HepG2 (cell line): Measurements from ENCODE around the gene STUB1. TPM values are rescaled to one million over a fixed set of nuclear protein-coding genes. Genes with fewer than 3 reads are reported as not detected.

Experiments
- CEBPG ChIP-seq: IDR thresholded peaks from 2 replicates; pipeline ENCODE4 v1.6.1; 2016
- KLF13 ChIP-seq: sonication (generic); formaldehyde crosslinking; IDR thresholded peaks from 2 replicates; pipeline ENCODE4 v1.4.0; 2020; ENCODE audit warnings: mild to moderate bottlenecking, missing genetic modification reagents
- MED1 ChIP-seq: sonication (generic); formaldehyde crosslinking; IDR thresholded peaks from 2 replicates; pipeline ENCODE4 v1.4.0; 2020; ENCODE audit warnings: missing genetic modification reagents
- NPAS2 ChIP-seq: sonication (generic); formaldehyde crosslinking; IDR thresholded peaks from 2 replicates; pipeline ENCODE4 v1.8.0; 2022; ENCODE audit warnings: mild to moderate bottlenecking, missing genetic modification reagents, borderline replicate concordance
- NR3C1 ChIP-seq: sonication (generic); formaldehyde crosslinking; IDR thresholded peaks from 2 replicates; pipeline ENCODE4 v1.4.0; 2020; ENCODE audit warnings: missing genetic modification reagents
- SP1 ChIP-seq, 2 experiments: fragments of 450-650 bp in 1 of 2; sonication (generic) in 1 of 2; formaldehyde crosslinking in 1 of 2; IDR thresholded peaks; 2 replicates each; pipeline versions ENCODE4 v1.4.0 to v1.6.1; 2016 to 2020; ENCODE audit warnings: missing genetic modification reagents in 1 of 2
- TP53 ChIP-seq: sonication (generic); formaldehyde crosslinking; conservative IDR thresholded peaks from 2 replicates; pipeline ENCODE4 v1.4.0; 2020; ENCODE audit warnings: missing genetic modification reagents
- ZC3H13 ChIP-seq: sonication (generic); formaldehyde crosslinking; IDR thresholded peaks from 2 replicates; pipeline ENCODE4 v1.8.1; 2023; ENCODE audit warnings: mild to moderate bottlenecking, missing genetic modification reagents, moderate library complexity
- ZKSCAN5 ChIP-seq: sonication (generic); formaldehyde crosslinking; IDR thresholded peaks from 2 replicates; pipeline ENCODE4 v1.5.1; 2020; ENCODE audit warnings: mild to moderate bottlenecking, missing genetic modification reagents
- ZNF24 ChIP-seq: fragments of 450-650 bp; IDR thresholded peaks from 2 replicates; pipeline ENCODE4 v1.6.1; 2017; ENCODE audit warnings: antibody characterized with exemption, mild to moderate bottlenecking
- ZNF282 ChIP-seq: fragments of 450-650 bp; IDR thresholded peaks from 2 replicates; pipeline ENCODE4 v1.6.1; 2018; ENCODE audit not compliant: partially characterized antibody
- ZNF761 ChIP-seq: sonication (generic); formaldehyde crosslinking; conservative IDR thresholded peaks from 2 replicates; pipeline ENCODE4 v1.4.0; 2020; ENCODE audit warnings: mild to moderate bottlenecking, missing genetic modification reagents
- ZNF792 ChIP-seq: IDR thresholded peaks from 2 replicates; pipeline ENCODE4 v1.6.1; 2016
- polyA plus RNA-seq, 8 experiments: library from polyadenylated mRNA; depleted of rRNA in 3 of 8; stranded (reverse) in 7 of 8; unstranded in 1 of 8; fragments of >200 nt; fragmentation: Illumina TruSeq in 4 of 8; extraction: Trizol in 4 of 8; gene quantifications; 2 replicates each; pipeline versions ENCODE4 v1.2.1 to v1.2.3, GENCODE V29; 2011 to 2016; ENCODE audit warnings: low read depth in 4 of 8, missing spikeins in 1 of 8, mixed read lengths in 1 of 8; ENCODE audit not compliant: insufficient read depth in 1 of 8
- total RNA-seq, 5 experiments: library from RNA; depleted of rRNA; stranded (reverse); fragments of >200 nt; fragmentation: Illumina TruSeq; extraction: Trizol; gene quantifications; 2 replicates each; pipeline ENCODE4 v1.2.3, GENCODE V29; 2016; ENCODE audit warnings: low read depth in 1 of 5
- TF ChIP-seq, protein P1 (sequence below): sonication (generic); formaldehyde crosslinking; IDR thresholded peaks from 2 replicates; pipeline ENCODE4 v1.4.0; 2020; ENCODE audit warnings: low read depth, missing genetic modification reagents
- TF ChIP-seq, protein P2 (sequence below), 2 experiments: fragments of 450-650 bp in 1 of 2; sonication (generic) in 1 of 2; formaldehyde crosslinking; IDR thresholded peaks; 2 replicates each; pipeline versions ENCODE4 v1.5.0 to v1.8.0; 2020 to 2022; ENCODE audit warnings: mild to moderate bottlenecking in 1 of 2, missing genetic modification reagents in 1 of 2
- TF ChIP-seq, protein P3 (sequence below): sonication (generic); formaldehyde crosslinking; IDR thresholded peaks from 2 replicates; pipeline ENCODE4 v1.4.0; 2020; ENCODE audit warnings: missing genetic modification reagents
- TF ChIP-seq, protein P4 (sequence below): sonication (generic); formaldehyde crosslinking; IDR thresholded peaks from 2 replicates; pipeline ENCODE4 v1.4.0; 2020; ENCODE audit warnings: mild to moderate bottlenecking, missing genetic modification reagents

Gene STUB1
- total and polyA plus RNA-seq, 2 of the 13 experiments (the other 11 are each of a cell fraction or from before 2014, with no cell fraction given) = 52.9 to 78.2 TPM

DNA sequence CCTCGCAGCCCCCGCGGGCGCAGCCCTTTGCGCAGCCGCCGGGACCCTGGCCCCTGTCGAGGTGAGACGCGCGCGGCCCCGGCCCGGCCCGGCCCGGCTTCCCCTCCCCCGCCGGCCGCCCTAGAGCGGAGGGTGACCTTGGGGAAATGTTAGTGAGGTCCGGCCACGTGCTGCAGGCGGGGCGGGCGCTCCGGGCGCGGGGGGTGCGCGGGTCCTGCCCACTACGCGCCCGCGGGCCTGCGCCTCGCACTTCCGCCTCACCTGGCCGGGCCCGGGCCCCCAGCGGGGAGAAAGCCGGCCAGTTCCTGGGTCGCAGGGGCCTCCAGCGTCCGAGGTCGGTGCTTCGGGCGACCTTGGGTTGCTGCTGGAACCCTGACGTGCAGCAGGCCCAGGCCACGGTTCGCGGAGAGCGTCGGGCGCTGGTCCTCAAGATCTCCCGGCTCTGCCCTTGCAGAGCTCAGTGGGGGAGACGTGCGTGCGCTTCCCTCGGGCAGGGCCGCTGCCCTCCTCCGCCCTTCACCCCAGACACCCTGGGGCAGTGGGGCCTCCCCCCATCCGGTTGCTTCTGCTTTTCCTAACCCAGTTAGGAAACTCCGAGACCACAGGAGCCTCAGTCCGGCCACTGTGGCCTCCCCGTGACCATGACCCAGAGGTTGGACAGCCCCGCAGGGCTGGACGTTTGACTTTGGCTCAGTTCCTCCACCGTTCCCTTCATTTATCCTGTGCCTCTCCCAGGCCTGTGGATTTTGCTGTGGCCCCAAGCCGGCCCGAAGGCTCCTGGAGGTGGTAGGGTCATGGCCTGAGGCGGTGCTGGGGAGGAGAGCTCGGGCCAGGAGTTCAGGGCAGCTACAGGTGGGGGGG, 37.8 kb upstream of the STUB1 start (continued):
- TF ChIP-seq, protein P1, sequence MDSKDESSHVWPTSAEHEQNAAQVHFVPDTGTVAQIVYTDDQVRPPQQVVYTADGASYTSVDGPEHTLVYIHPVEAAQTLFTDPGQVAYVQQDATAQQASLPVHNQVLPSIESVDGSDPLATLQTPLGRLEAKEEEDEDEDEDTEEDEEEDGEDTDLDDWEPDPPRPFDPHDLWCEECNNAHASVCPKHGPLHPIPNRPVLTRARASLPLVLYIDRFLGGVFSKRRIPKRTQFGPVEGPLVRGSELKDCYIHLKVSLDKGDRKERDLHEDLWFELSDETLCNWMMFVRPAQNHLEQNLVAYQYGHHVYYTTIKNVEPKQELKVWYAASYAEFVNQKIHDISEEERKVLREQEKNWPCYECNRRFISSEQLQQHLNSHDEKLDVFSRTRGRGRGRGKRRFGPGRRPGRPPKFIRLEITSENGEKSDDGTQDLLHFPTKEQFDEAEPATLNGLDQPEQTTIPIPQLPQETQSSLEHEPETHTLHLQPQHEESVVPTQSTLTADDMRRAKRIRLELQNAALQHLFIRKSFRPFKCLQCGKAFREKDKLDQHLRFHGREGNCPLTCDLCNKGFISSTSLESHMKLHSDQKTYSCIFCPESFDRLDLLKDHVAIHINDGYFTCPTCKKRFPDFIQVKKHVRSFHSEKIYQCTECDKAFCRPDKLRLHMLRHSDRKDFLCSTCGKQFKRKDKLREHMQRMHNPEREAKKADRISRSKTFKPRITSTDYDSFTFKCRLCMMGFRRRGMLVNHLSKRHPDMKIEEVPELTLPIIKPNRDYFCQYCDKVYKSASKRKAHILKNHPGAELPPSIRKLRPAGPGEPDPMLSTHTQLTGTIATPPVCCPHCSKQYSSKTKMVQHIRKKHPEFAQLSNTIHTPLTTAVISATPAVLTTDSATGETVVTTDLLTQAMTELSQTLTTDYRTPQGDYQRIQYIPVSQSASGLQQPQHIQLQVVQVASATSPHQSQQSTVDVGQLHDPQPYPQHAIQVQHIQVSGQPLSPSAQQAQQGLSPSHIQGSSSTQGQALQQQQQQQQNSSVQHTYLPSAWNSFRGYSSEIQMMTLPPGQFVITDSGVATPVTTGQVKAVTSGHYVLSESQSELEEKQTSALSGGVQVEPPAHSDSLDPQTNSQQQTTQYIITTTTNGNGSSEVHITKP (CRISPR knock-in tag) = no peak; the same call in 1 of the 2 replicates
- TF ChIP-seq, protein P2, sequence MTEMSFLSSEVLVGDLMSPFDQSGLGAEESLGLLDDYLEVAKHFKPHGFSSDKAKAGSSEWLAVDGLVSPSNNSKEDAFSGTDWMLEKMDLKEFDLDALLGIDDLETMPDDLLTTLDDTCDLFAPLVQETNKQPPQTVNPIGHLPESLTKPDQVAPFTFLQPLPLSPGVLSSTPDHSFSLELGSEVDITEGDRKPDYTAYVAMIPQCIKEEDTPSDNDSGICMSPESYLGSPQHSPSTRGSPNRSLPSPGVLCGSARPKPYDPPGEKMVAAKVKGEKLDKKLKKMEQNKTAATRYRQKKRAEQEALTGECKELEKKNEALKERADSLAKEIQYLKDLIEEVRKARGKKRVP (CRISPR knock-in tag; IDR thresholded peaks at IDR 0.05) = no peak
- TF ChIP-seq ZNF24 (no peak), ZKSCAN5 (CRISPR knock-in tag) (no peak), MED1 (peak; percentile 13), NPAS2 (CRISPR knock-in tag) (no peak), KLF13 (CRISPR knock-in tag) (no peak), ZNF761 (CRISPR knock-in tag) (no peak; the same call in 1 of the 2 replicates), SP1 (IDR thresholded peaks at IDR 0.05) (no peak), SP1 (CRISPR knock-in tag; IDR thresholded peaks at IDR 0.05) (no peak), CEBPG (no peak), TP53 (CRISPR knock-in tag) (no peak), NR3C1 (CRISPR knock-in tag) (no peak), ZC3H13 (CRISPR knock-in tag) (no peak; the same call in 1 of the 2 replicates), ZNF792 (CRISPR knock-in tag) (0 out of 2 replicates have a peak, but pooled peaks have one; percentile 7), ZNF282 (no peak)
- TF ChIP-seq, protein P3, sequence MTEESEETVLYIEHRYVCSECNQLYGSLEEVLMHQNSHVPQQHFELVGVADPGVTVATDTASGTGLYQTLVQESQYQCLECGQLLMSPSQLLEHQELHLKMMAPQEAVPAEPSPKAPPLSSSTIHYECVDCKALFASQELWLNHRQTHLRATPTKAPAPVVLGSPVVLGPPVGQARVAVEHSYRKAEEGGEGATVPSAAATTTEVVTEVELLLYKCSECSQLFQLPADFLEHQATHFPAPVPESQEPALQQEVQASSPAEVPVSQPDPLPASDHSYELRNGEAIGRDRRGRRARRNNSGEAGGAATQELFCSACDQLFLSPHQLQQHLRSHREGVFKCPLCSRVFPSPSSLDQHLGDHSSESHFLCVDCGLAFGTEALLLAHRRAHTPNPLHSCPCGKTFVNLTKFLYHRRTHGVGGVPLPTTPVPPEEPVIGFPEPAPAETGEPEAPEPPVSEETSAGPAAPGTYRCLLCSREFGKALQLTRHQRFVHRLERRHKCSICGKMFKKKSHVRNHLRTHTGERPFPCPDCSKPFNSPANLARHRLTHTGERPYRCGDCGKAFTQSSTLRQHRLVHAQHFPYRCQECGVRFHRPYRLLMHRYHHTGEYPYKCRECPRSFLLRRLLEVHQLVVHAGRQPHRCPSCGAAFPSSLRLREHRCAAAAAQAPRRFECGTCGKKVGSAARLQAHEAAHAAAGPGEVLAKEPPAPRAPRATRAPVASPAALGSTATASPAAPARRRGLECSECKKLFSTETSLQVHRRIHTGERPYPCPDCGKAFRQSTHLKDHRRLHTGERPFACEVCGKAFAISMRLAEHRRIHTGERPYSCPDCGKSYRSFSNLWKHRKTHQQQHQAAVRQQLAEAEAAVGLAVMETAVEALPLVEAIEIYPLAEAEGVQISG (CRISPR knock-in tag) = peak; percentile 52; the same call in 1 of the 2 replicates
- TF ChIP-seq, protein P4, sequence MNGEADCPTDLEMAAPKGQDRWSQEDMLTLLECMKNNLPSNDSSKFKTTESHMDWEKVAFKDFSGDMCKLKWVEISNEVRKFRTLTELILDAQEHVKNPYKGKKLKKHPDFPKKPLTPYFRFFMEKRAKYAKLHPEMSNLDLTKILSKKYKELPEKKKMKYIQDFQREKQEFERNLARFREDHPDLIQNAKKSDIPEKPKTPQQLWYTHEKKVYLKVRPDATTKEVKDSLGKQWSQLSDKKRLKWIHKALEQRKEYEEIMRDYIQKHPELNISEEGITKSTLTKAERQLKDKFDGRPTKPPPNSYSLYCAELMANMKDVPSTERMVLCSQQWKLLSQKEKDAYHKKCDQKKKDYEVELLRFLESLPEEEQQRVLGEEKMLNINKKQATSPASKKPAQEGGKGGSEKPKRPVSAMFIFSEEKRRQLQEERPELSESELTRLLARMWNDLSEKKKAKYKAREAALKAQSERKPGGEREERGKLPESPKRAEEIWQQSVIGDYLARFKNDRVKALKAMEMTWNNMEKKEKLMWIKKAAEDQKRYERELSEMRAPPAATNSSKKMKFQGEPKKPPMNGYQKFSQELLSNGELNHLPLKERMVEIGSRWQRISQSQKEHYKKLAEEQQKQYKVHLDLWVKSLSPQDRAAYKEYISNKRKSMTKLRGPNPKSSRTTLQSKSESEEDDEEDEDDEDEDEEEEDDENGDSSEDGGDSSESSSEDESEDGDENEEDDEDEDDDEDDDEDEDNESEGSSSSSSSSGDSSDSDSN = peak; percentile 89
